GM21723 (cell line): ENCODE data around the gene IL1B.

Experiments used
- ATAC-seq: cut with Tn5 transposase; IDR thresholded peaks from one replicate; pipeline ENCODE4 v1.9.1; 2021; ENCODE audit warnings: mild to moderate bottlenecking, moderate library complexity; ENCODE audit not compliant: unreplicated experiment

Gene IL1B

GRCh38 chr2:112836695-112837117 lies at the start of gene IL1B:
TSS of gene IL1B (minus strand) at chr2:112836779. CDS start at chr2:112836229, 550 bp downstream.
- no peak for ATAC-seq

- no peak for ATAC-seq
These were observed 49.7 kb upstream of the IL1B start for GRCh38 chr2:112886291-112886690.

GRCh38 chr2:112885506-112885902 lies 48.9 kb upstream of the IL1B start:
- ATAC-seq: no peak

- peak; percentile 69 for ATAC-seq
These were observed 48.4 kb upstream of the IL1B start for GRCh38 chr2:112884869-112885505.

- no peak for ATAC-seq
These were observed 47.1 kb upstream of the IL1B start for GRCh38 chr2:112883669-112884068.

- ATAC-seq: peak; percentile 67
These were observed 44.8 kb upstream of the IL1B start for GRCh38 chr2:112881217-112881985.

GRCh38 chr2:112880696-112881095 lies 44.1 kb upstream of the IL1B start:
- ATAC-seq: no peak

GRCh38 chr2:112880091-112880531 lies 43.5 kb upstream of the IL1B start:
- no peak for ATAC-seq

- ATAC-seq: no peak
These were observed 43.0 kb upstream of the IL1B start for GRCh38 chr2:112879491-112880041.

- no peak for ATAC-seq
These were observed 40.8 kb upstream of the IL1B start for GRCh38 chr2:112877423-112877822.

GRCh38 chr2:112876971-112877361 lies 40.4 kb upstream of the IL1B start:
- no peak for ATAC-seq

- ATAC-seq: no peak
These were observed 39.8 kb upstream of the IL1B start for GRCh38 chr2:112876257-112876970.

GRCh38 chr2:112870841-112871835 lies 34.6 kb upstream of the IL1B start:
- ATAC-seq: no peak

- no peak for ATAC-seq
These were observed 32.8 kb upstream of the IL1B start for GRCh38 chr2:112869258-112869842.

- no peak for ATAC-seq
These were observed 31.4 kb upstream of the IL1B start for GRCh38 chr2:112867701-112868631.

GRCh38 chr2:112866128-112866835 lies 29.7 kb upstream of the IL1B start:
- no peak for ATAC-seq

GRCh38 chr2:112864072-112864471 lies 27.5 kb upstream of the IL1B start:
- ATAC-seq: no peak
